CD4-positive, CD25-positive, alpha-beta regulatory T cell (primary cell): ENCODE data around the gene GJB5. TPM values are rescaled to one million over a fixed set of nuclear protein-coding genes. Genes with fewer than 3 reads are reported as not detected.

Experiments used
- ATAC-seq, 2 donors: fragments of 150-1000 bp; cut with Tn5 transposase; one replicate each; pipeline ENCODE4 v1.10.0; 2021; ENCODE audit warnings: low read depth in 2 of 2, moderate number of reproducible peaks in 2 of 2, moderate library complexity in 1 of 2
- DNase-seq, 3 donors: peaks; one replicate each; pipeline versions ENCODE4 v3.0.0 to v3.0.0-alpha.2; 2012 to 2022; ENCODE audit warnings: mixed read lengths in 1 of 3
- H3K27ac ChIP-seq: one replicate; pipeline ENCODE4 v1.7.0; 2013; ENCODE audit warnings: mild to moderate bottlenecking, low read length; ENCODE audit not compliant: insufficient read depth, poor library complexity, severe bottlenecking
- H3K27me3 ChIP-seq: one replicate; pipeline ENCODE4 v1.7.0; 2013; ENCODE audit warnings: low read length; ENCODE audit not compliant: control insufficient read depth, insufficient read depth
- H3K36me3 ChIP-seq: one replicate; pipeline ENCODE4 v1.7.0; 2013; ENCODE audit warnings: mild to moderate bottlenecking, low read length, moderate library complexity; ENCODE audit not compliant: control insufficient read depth, insufficient read depth
- H3K4me1 ChIP-seq: 2 replicates; pipeline ENCODE4 v1.7.0; 2013; ENCODE audit warnings: mild to moderate bottlenecking, low read length; ENCODE audit not compliant: insufficient read depth, control insufficient read depth, poor library complexity, severe bottlenecking
- H3K4me3 ChIP-seq: one replicate; pipeline ENCODE4 v1.7.0; 2013; ENCODE audit warnings: low read depth, mild to moderate bottlenecking, low read length, moderate library complexity
- H3K9me3 ChIP-seq, 2 experiments: 1 replicate in 1 of 2; 2 replicates in 1 of 2; pipeline ENCODE4 v1.7.0; 2013; ENCODE audit warnings: low read length in 2 of 2, mild to moderate bottlenecking in 1 of 2, moderate library complexity in 1 of 2; ENCODE audit not compliant: control insufficient read depth in 2 of 2
- H3K27ac Mint-ChIP-seq, 3 donors: one replicate each; pipeline ENCODE4 v1.8.0; 2020 to 2022; ENCODE audit warnings: mild to moderate bottlenecking in 3 of 3, mixed read lengths in 3 of 3, moderate library complexity in 2 of 3
- H3K27me3 Mint-ChIP-seq: one replicate; pipeline ENCODE4 v1.8.0; 2022; ENCODE audit warnings: mild to moderate bottlenecking, mixed read lengths
- H3K36me3 Mint-ChIP-seq: one replicate; pipeline ENCODE4 v1.8.0; 2020; ENCODE audit warnings: mixed read lengths
- H3K4me1 Mint-ChIP-seq, 4 donors: one replicate each; pipeline ENCODE4 v1.8.0; 2020 to 2022; ENCODE audit warnings: mixed read lengths in 4 of 4, mild to moderate bottlenecking in 1 of 4
- H3K4me3 Mint-ChIP-seq, 4 donors: one replicate each; pipeline ENCODE4 v1.8.0; 2020 to 2022; ENCODE audit warnings: mild to moderate bottlenecking in 4 of 4, mixed read lengths in 4 of 4, moderate library complexity in 3 of 4
- H3K9me3 Mint-ChIP-seq, 7 donors: one replicate each; pipeline ENCODE4 v1.8.0; 2020 to 2022; ENCODE audit warnings: mixed read lengths in 7 of 7, mild to moderate bottlenecking in 3 of 7, moderate library complexity in 2 of 7
- polyA plus RNA-seq, 4 donors: library from polyadenylated mRNA; unstranded; fragments of 300-500 nt; fragmentation: Illumina TruSeq; gene quantifications; one replicate each; pipeline ENCODE4 v1.2.3, GENCODE V29; 2021
- total RNA-seq: library from RNA; stranded (reverse); gene quantifications from one replicate; pipeline ENCODE4 v1.2.3, GENCODE V29; 2022

GJB5 gene
- total and polyA plus RNA-seq, 5 donors from 2014 or later = 0.13 TPM; not detected in 4

DNA sequence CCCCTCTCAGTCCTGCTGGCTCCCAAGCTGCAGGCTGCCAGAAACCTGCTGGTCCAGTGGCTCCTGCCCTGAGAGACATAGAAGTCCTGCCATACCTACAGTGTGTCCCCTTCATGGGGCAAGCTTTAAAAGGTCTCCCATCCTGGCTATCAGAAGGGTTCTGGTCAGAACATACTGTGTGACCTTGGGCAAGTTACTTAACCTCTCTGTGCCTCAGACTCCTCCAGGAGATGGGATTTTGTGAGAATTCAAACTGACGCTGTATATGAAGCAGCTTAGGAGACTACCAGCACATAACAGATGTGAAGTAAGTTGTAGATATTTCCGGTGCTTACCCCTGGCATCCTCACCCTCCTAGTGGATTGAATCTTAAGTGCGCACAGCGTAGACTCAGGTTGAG, 8.7 kb upstream of the GJB5 start:
- no peak overlapping the region for H3K27ac Mint-ChIP-seq
- Histone ChIP-seq H3K27ac (no peak overlapping the region), H3K9me3 (no peaks in the 10 kb centered on the region), H3K4me1 (no peaks in the 10 kb centered on the region), H3K4me3 (no peak overlapping the region), H3K36me3 (no peaks in the 10 kb centered on the region), H3K27me3 (no peaks in the 10 kb centered on the region)
- ATAC-seq (no peak), DNase-seq (no peak)
- H3K36me3 Mint-ChIP-seq = no peaks in the 10 kb centered on the region
- peaks cover 0 to 4% (median 0%) of the 10 kb centered on the region in 4 donors for H3K4me1 Mint-ChIP-seq
- no peak overlapping the region for H3K4me3 Mint-ChIP-seq
- H3K9me3 Mint-ChIP-seq = peaks cover 0 to 2% (median 0%) of the 10 kb centered on the region in 7 donors
- peaks cover 17% of the 10 kb centered on the region for H3K27me3 Mint-ChIP-seq

DNA sequence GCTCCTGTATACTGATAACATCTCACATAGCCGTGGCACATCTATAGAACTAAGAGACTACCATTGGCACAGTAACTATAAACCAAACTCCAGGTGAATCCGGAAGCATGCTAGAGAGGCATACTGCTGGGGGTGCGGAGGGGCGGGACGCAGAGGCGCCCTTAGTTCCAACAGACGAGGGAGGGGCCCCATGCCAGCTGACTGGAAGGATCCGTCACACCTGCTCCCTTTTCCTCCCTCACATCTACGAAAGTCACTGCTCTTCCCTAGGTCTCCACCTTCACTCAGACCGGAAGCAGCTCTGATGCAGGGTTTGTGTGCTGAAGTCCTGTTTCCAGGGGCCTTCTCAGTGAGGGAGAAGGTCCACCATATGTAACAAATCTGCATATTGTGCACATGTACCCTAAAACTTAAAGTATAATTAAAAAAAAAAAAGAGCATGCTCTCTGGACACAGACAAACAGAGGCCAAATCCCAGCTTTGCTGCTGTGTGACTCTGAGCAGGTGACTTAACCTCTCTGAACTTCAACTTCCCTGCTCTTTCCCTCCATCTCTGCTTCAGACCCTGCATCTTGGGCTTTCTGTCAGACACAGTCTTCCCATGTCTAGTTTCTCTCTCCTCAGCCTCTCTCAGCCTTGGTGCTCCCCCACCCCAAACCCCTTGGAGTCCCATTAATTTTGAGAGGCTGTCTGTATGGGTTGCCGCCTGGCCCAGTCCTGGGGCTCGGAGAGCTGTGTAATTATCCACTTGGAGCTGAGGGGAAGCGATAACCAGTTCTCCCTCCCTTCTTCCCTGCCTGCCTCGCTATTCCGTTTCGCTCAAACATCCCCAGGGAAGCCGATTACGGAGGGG, 7.8 kb upstream of the GJB5 start:
- no peak for ATAC-seq
- DNase-seq = no peak
- no peaks in the 10 kb centered on the region for H3K27me3 ChIP-seq
- peaks cover 13% of the 10 kb centered on the region for H3K27me3 Mint-ChIP-seq
- no peaks in the 10 kb centered on the region for H3K36me3 ChIP-seq
- H3K9me3 Mint-ChIP-seq = peaks cover 0 to 3% (median 0%) of the 10 kb centered on the region in 7 donors
- no peaks in the 10 kb centered on the region for H3K36me3 Mint-ChIP-seq
- H3K4me1 ChIP-seq = no peaks in the 10 kb centered on the region
- peaks cover 0 to 4% (median 0%) of the 10 kb centered on the region in 4 donors for H3K4me1 Mint-ChIP-seq
- H3K4me3 ChIP-seq = no peak overlapping the region
- no peak overlapping the region for H3K27ac ChIP-seq
- H3K4me3 Mint-ChIP-seq = no peak overlapping the region
- H3K27ac Mint-ChIP-seq = peak overlapping the region in 1 of 3 donors; percentile 54
- H3K9me3 ChIP-seq = no peaks in the 10 kb centered on the region

DNA sequence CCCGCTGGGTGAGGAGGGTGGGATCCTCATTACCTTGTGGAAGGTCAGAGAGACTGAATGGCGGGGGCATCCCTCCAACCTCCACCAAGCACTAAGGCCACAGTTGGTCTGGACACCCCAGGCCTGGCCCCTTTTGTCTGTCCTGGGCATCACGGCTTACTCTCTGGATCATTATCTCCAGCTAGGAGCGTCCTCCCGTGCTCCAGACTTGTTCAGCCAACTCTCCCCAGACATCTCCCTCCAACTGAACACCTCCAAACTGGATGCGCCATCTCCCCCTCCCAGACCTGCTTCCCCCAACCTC, 7.3 kb upstream of the GJB5 start:
- Histone ChIP-seq H3K27me3 (no peaks in the 10 kb centered on the region), H3K4me1 (no peaks in the 10 kb centered on the region), H3K4me3 (no peak overlapping the region), H3K36me3 (no peaks in the 10 kb centered on the region), H3K9me3 (no peaks in the 10 kb centered on the region), H3K27ac (no peak overlapping the region)
- Mint-ChIP-seq H3K27me3 (peaks cover 13% of the 10 kb centered on the region), H3K27ac (peak overlapping the region in 1 of 3 donors; percentile 54), H3K4me1 (no peaks in the 10 kb centered on the region), H3K36me3 (no peaks in the 10 kb centered on the region), H3K9me3 (peaks cover 0 to 3% (median 0%) of the 10 kb centered on the region in 7 donors), H3K4me3 (no peak overlapping the region)
- ATAC-seq (no peak), DNase-seq (no peak)

DNA sequence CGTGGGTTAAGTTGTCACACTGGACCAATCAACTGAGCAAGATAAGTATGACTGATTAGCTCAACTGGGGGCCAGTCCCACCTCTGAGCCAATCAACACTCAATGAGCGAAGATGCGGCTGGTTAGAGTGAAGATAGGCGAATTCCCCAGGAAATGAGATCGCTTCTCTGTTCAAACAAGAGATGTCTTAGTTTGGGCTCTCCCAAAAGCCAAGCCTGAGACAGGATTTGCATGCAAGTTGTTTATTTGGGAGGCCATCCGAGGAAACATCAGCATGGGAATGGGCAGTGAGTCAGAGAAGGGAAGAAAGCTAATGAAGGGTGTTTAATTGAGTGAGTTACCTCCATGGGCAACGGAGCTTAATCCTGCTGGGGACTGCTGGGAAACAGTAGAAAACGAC, 4.9 kb upstream of the GJB5 start:
- DNase-seq (no peak), ATAC-seq (no peak)
- Mint-ChIP-seq H3K4me3 (no peak overlapping the region), H3K9me3 (peaks cover 0 to 3% (median 0%) of the 10 kb centered on the region in 7 donors), H3K36me3 (no peaks in the 10 kb centered on the region), H3K4me1 (no peaks in the 10 kb centered on the region), H3K27me3 (peaks cover 5% of the 10 kb centered on the region), H3K27ac (no peak overlapping the region)
- H3K27me3 ChIP-seq = no peaks in the 10 kb centered on the region
- H3K27ac ChIP-seq = no peak overlapping the region
- H3K4me3 ChIP-seq = no peak overlapping the region
- no peaks in the 10 kb centered on the region for H3K9me3 ChIP-seq
- no peaks in the 10 kb centered on the region for H3K36me3 ChIP-seq
- H3K4me1 ChIP-seq = no peaks in the 10 kb centered on the region

DNA sequence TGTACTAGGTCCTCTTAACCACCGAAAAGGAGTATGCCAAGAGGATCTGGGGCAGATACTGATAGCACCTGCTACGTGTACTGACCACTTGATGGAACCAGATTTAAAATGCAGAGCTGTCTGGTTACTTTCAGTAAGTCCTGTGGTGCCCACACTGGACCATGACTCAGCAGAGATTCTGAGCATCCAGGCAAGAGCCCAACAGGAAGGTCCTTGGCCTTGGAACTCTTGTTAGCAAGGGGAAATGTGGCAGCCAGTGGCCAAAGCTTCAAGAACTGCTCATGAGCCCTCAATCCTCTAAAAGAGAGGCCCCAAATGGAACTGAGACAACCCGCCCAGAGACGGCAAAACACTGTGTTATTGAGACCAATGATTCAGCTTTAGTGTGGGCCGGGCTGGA, 4.2 kb upstream of the GJB5 start:
- Mint-ChIP-seq H3K9me3 (peaks cover 0 to 3% (median 0%) of the 10 kb centered on the region in 7 donors), H3K27me3 (peaks cover 5% of the 10 kb centered on the region)
- no peak for DNase-seq

DNA sequence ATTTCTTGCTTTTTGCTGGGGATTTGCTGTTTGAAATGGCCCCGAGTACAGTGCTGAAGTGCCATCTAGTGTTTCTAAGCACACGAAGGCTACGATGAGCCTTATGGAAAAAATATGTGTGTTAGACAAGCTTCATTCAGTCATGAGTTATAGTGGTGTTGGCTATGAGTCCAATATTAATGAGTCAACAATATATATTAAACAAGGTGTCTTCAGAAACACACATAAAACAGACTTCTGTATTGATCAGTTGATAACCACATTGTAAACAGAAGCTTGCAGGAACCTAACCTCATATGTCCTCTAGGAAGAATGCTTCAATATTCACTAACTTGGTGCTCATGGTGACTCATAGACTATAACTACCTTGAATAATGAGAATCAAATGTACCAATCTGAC, 1.7 kb upstream of the GJB5 start:
- H3K27me3 ChIP-seq = no peaks in the 10 kb centered on the region
- no peaks in the 10 kb centered on the region for H3K9me3 ChIP-seq
- no peaks in the 10 kb centered on the region for H3K4me1 ChIP-seq
- no peak overlapping the region for H3K4me3 ChIP-seq
- H3K4me3 Mint-ChIP-seq = no peak overlapping the region
- H3K9me3 Mint-ChIP-seq = peaks cover 0 to 2% (median 0%) of the 10 kb centered on the region in 7 donors
- no peaks in the 10 kb centered on the region for H3K4me1 Mint-ChIP-seq
- DNase-seq = no peak
- H3K36me3 ChIP-seq = no peaks in the 10 kb centered on the region
- peaks cover 12% of the 10 kb centered on the region for H3K27me3 Mint-ChIP-seq
- no peak overlapping the region for H3K27ac ChIP-seq
- H3K27ac Mint-ChIP-seq = no peak overlapping the region
- no peaks in the 10 kb centered on the region for H3K36me3 Mint-ChIP-seq
- no peak for ATAC-seq

More for the DNA sequence above, 4.2 kb upstream of the GJB5 start:
- Mint-ChIP-seq H3K4me3 (no peak overlapping the region), H3K36me3 (no peaks in the 10 kb centered on the region), H3K4me1 (no peaks in the 10 kb centered on the region), H3K27ac (no peak overlapping the region)
- no peaks in the 10 kb centered on the region for H3K9me3 ChIP-seq
- no peaks in the 10 kb centered on the region for H3K4me1 ChIP-seq
- H3K27ac ChIP-seq = no peak overlapping the region
- ATAC-seq = no peak
- no peaks in the 10 kb centered on the region for H3K36me3 ChIP-seq
- H3K4me3 ChIP-seq = no peak overlapping the region
- H3K27me3 ChIP-seq = no peaks in the 10 kb centered on the region

DNA sequence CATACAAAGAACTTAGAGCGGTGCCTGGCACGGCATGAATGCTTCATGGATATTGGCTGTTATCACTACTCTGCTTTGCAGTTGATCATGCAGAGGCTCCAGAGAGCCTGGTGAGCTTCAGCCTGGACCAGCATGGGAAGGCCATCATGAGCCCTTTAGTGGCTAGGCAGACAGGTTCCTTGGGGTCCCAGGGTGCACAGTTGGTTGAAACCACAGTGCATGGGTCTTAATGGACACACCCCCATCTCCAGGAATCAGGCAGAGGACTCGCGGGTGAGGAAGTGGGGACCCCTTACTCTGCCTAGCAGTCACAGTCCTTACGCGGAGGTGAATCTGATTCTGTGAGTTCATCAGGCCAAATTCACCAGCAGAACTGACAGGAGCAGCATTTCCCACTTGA, 1.1 kb downstream of the GJB5 start:
- no peaks in the 10 kb centered on the region for H3K36me3 ChIP-seq
- no peaks in the 10 kb centered on the region for H3K4me1 Mint-ChIP-seq

DNA sequence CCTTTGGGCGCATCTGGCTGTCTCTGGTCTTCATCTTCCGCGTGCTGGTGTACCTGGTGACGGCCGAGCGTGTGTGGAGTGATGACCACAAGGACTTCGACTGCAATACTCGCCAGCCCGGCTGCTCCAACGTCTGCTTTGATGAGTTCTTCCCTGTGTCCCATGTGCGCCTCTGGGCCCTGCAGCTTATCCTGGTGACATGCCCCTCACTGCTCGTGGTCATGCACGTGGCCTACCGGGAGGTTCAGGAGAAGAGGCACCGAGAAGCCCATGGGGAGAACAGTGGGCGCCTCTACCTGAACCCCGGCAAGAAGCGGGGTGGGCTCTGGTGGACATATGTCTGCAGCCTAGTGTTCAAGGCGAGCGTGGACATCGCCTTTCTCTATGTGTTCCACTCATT, 2.5 kb downstream of the GJB5 start:
- H3K36me3 ChIP-seq = no peaks in the 10 kb centered on the region

More for the DNA sequence above, 1.1 kb downstream of the GJB5 start:
- Mint-ChIP-seq H3K27ac (no peak overlapping the region), H3K9me3 (peaks cover 0 to 2% (median 0%) of the 10 kb centered on the region in 7 donors), H3K27me3 (peaks cover 7% of the 10 kb centered on the region), H3K4me3 (no peak overlapping the region), H3K36me3 (no peaks in the 10 kb centered on the region)
- Histone ChIP-seq H3K9me3 (no peaks in the 10 kb centered on the region), H3K4me1 (no peaks in the 10 kb centered on the region), H3K4me3 (no peak overlapping the region), H3K27me3 (no peaks in the 10 kb centered on the region), H3K27ac (no peak overlapping the region)
- DNase-seq = no peak
- ATAC-seq = no peak

More for the DNA sequence above, 2.5 kb downstream of the GJB5 start:
- no peak overlapping the region for H3K27ac ChIP-seq
- Mint-ChIP-seq H3K4me1 (no peaks in the 10 kb centered on the region), H3K36me3 (no peaks in the 10 kb centered on the region), H3K27ac (no peak overlapping the region), H3K9me3 (no peaks in the 10 kb centered on the region), H3K27me3 (peaks cover 7% of the 10 kb centered on the region), H3K4me3 (no peak overlapping the region)
- H3K4me3 ChIP-seq = no peak overlapping the region
- ATAC-seq = no peak
- no peaks in the 10 kb centered on the region for H3K27me3 ChIP-seq
- no peak for DNase-seq
- no peaks in the 10 kb centered on the region for H3K4me1 ChIP-seq
- no peaks in the 10 kb centered on the region for H3K9me3 ChIP-seq
